GM19395 (cell line): ENCODE results near the gene NEIL3.
"Not testable (repeated sequence)": the region's sequence is repeated elsewhere in the genome, so short reads cannot be mapped to it uniquely, and the experiment has no call there.

Experiments used
- ATAC-seq: cut with Tn5 transposase; IDR thresholded peaks from one replicate; pipeline ENCODE4 v1.9.1; 2021; ENCODE audit warnings: mild to moderate bottlenecking, moderate library complexity; ENCODE audit not compliant: unreplicated experiment

NEIL3 gene

GRCh38 chr4:177297785-177298391, 11.8 kb upstream of the NEIL3 start:
- no peak for ATAC-seq

- ATAC-seq: peak; percentile 49
Observed at GRCh38 chr4:177301126-177301639, 8.5 kb upstream of the NEIL3 start.

- no peak for ATAC-seq
Observed at GRCh38 chr4:177302371-177303100, 7.1 kb upstream of the NEIL3 start.

- ATAC-seq: no peak
Observed at GRCh38 chr4:177304094-177304493, 5.6 kb upstream of the NEIL3 start.

GRCh38 chr4:177304864-177305263, 4.8 kb upstream of the NEIL3 start:
- ATAC-seq: not testable (repeated sequence)

GRCh38 chr4:177308125-177308524, 1.5 kb upstream of the NEIL3 start:
- ATAC-seq: no peak

GRCh38 chr4:177308847-177309521, 690 bp upstream of the NEIL3 start:
- peak; percentile 8 for ATAC-seq

- no peak for ATAC-seq
Observed at GRCh38 chr4:177311589-177311988, 1.9 kb downstream of the NEIL3 start.

DNA sequence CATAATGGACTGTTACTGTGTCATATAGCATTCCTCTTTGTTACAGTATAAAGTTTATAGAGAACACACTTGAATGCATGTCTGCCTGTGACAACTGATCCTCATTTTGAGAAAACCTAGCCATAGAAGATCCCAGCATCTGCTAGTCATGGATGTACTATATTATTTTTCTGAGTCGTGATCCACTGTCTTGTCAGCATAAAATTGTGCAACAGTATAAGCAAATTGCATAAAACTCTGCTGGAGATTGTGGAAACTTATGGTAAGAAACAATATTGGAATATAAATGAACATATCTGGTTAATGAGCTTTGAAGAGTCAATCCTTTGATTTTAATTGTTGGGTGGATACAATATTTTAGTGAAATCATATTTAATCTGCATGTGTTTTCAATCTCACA, 3.6 kb downstream of the NEIL3 start:
- ATAC-seq: no peak

DNA sequence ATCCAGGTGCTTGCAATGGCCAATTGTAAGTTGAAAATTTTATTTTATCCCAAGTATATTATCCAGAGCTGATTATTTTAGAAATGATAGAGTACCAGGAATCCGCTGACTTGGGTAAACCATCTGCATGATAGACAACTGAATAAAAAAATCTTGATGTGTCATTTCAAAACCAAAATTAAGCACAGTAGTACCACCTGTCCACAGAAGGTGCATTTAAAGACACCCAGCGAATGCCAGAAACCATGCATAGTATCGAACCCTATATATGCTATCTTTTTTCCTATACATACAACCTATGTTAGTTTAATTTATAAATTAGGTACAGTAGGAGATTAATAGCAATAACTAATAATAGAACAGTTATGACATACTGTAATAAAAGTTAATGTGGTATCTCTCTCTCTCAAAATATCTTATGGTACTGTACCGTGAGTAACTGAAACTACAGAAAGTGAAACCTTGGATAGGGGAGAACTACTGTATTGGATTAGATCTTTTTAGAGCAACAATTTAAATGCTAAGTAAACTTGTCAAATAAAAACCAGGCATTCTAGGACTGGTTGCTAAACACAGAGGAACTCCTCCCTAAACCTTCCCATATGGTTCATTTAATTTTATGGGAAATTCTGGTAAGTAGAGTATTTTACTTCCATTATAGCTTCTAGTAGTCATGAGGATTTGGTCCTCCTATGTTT, 6.2 kb downstream of the NEIL3 start:
- ATAC-seq: peak; percentile 53

DNA sequence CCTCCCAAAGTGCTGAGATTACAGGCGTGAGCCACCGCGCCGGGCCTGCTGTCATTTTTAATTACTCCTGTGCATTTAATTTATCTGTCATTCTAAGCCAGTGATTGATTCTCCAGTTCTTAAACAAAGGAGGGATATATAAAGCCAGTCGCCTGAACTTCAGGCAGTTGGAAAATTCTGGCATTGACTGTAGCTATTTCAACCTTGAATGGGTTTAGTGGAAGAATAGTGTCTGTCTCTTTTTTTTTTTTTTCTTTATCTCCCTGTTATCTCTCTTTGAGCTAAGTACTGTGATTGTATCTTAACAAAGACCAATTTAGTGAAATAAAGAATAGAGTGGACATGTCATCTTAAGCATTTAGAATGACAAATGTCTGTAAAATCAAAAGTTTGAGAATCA, 11.0 kb downstream of the NEIL3 start:
- ATAC-seq: no peak

DNA sequence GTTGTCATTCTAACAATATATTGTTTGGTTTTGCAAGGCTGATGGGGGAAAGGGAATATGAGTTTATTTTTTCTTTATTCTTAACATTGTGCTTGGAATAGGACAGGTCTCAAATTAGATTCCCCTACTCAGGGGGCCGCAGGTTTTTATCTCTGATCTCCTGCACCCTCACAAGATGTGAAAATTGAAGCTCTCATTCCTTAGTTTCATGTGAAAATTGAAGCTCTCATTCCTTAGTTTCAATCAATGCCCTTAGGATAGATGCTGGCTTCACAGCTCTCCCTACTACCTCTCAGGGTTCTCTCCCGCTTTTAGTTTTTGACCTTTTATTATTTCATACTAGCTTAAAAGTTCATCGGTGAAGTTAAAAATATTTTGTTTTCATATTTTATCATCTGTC, 12.0 kb downstream of the NEIL3 start:
- ATAC-seq: no peak

DNA sequence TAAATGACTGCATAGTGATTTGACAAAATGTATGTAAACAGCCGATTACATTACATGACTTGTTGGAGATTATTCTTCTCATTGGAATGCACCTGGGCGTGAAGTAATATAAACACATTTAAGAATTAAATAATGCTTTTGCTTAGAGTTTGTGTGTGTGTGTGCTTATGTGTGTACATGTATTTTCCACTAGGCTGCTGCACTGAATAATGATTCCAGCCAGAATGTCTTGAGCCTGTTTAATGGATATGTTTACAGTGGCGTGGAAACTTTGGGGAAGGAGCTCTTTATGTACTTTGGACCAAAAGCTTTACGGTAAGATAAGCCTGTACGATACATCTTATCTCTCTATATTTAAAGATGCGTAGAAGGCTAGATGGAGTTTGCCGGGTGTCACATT, 12.6 kb downstream of the NEIL3 start:
- ATAC-seq: no peak

DNA sequence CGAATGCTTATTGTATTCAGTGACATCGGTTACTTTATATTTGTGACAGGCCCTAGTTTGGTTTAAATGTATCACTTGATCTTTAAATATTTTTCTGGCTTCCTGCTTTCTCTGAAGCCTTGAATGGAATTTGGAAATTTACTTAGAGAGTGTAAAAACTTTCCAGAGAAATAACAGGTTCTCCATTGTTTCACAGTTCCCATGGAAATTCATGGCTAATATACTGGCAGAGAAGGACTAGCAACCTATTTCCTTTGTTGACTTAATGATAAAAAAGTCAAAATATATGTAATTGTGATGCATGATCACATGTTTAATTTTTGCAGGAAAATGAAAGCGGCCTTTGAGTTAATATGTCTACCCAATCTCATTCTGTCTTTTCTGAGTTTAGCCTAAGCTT, 13.2 kb downstream of the NEIL3 start:
- ATAC-seq: no peak

- ATAC-seq: no peak
Observed at GRCh38 chr4:177323416-177323815, 13.7 kb downstream of the NEIL3 start.

DNA sequence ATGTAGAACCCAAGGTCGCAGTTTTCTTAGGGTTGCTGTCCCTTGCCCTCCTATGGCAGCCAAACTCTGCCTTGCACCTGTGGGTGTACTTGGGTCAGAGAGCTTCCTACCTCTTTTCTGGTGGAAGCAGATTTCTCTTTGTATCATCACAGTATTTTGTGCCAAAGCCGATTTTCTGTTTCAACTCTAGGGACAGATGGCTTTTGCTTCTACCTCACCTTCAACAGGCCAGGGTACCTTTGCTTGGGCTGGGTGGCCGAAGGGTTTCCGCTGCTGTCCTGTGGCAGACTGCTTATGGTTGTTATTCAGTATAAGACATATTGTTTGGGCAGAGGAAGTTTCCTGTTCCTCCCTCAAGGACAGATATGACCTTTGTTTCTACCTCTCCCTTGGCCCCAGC, 22.4 kb downstream of the NEIL3 start:
- ATAC-seq: no peak

DNA sequence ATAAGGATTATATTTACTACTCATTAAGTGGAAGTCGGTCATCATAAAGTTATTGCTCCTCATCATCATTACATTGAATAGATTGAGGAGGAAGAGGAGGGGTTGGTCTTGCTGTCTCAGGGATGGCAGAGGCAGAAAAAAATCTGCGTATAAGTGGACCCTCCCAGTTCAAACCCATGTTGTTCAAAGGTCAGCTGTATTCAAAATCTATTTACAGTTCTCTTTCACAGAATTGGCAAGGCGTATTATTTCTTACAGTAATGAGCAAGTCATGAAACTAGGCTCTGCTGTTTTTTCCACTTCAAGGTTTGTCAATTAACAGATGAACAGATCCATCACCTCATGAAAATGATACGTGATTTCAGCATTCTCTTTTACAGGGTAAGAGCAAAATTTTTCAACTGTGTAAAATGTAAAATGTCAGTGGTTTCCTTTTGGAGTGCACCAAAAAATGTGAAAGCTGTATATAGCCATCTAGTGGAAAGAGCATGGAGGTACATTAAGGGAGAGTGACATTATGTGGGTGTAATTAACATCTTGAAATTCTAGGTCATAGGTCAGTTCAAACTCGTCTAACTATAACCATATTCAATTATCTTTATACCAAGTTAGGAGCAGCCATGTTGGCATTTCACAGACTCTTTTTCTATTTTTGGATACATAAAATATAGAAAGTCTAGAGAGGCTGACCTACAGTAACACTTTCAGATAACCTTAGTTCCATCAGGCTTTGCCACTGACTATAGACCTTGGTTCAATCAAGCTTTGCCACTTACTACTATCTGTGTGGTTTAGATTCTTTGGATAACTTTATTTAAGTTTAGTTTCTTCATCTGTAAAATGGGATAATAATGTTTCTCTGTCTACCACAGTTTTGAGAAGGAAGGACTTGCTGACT, 30.1 kb downstream of the NEIL3 start:
- peak; percentile 98 for ATAC-seq

DNA sequence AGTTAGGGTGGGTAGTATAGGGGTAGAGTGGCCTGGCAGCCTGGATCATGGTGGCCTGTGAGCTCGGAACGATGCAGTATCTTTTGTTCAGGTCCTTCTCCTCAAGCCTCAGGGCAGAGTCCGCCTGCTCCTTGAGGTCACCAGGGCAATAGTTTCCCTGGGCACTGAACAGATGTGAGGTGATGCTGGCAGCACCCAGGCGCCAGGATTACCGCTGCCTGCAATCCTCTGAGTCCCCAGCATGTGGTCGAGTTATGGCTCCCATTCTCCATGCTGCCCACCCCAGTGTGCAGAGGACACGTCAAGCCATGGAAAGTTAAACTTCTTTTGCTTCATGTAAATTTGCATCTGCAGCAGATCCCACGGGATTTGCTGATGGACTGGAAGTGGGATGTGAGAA, 38.7 kb downstream of the NEIL3 start:
- ATAC-seq: no peak

GRCh38 chr4:177349191-177349590, 39.5 kb downstream of the NEIL3 start:
- ATAC-seq: no peak

DNA sequence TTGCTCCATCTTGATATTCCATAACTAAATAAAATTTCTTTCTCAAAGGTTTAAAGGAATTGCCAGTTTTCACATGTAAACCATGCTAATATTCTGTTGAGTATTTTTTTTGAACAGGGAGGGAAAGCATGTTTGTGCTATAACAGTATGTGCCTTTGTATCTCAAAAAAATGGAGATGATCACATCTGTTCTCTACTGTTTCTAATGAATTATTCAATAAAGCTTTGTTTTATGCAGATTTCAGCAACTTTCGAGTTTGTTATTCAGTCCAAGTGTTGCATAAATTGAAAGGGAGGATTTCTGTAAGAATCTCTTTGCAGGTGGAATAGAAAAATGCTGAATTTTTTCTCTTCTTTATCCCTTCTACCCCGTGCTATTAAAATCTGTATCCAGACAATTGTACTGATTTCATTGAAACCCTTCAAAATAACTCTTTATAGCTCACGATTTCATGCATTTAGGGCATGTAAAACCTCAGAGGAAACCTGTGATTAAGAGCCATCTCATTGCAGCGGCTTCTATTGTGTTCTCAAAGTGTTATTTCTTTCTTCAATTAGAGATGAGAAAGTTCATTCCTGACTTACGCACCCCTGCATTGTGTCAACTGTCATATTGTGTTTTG, 42.1 kb downstream of the NEIL3 start:
- ATAC-seq: no peak
